HG02798 (cell line): ENCODE data around the gene SLC16A12.
"Not testable (repeated sequence)": the region's sequence is repeated elsewhere in the genome, so short reads cannot be mapped to it uniquely, and the experiment has no call there.

Experiments used
- ATAC-seq: cut with Tn5 transposase; IDR thresholded peaks from one replicate; pipeline ENCODE4 v1.9.1; 2021; ENCODE audit warnings: mild to moderate bottlenecking; ENCODE audit not compliant: unreplicated experiment, poor library complexity

Gene SLC16A12

GRCh38 chr10:89431977-89432376 is 103.4 kb downstream of the SLC16A12 start:
- no peak for ATAC-seq

DNA sequence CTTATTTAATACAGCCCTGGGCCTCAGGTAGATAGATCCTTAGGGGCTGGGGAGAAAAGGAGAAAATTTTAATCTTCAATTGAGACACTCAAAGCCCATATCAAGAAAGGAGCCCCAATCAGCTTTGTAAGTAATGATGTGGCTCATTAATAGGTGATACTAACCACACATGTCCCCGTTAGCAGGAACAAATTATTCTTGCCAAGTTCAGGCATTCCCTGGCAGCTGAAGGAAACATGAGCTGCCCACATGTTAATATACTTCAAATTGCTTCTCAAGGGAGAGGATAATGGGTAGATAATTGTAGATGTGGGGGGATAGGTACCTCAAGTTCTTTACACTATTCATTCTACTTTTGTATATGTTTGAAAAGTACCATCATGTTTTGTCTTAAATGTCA is 106.5 kb downstream of the SLC16A12 start:
- ATAC-seq = no peak

DNA sequence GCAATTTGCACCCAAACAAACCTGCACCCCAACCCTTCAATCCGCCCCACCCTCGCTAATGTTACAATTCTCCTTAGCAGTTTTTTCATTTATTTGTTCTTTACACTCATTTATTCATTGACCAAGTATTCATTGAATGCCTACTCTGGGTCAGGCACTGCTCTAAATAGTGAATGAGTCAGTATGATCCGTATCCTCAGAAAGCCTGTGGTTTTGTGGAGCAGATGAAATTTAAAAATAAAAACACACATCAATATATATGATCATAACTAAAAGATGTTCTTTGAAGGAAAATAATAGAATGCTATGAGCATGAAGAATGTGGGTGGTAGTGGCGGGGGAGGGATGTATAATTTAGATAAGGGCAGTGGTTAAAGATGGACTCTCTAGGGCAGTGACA is 107.8 kb downstream of the SLC16A12 start:
- ATAC-seq = no peak

DNA sequence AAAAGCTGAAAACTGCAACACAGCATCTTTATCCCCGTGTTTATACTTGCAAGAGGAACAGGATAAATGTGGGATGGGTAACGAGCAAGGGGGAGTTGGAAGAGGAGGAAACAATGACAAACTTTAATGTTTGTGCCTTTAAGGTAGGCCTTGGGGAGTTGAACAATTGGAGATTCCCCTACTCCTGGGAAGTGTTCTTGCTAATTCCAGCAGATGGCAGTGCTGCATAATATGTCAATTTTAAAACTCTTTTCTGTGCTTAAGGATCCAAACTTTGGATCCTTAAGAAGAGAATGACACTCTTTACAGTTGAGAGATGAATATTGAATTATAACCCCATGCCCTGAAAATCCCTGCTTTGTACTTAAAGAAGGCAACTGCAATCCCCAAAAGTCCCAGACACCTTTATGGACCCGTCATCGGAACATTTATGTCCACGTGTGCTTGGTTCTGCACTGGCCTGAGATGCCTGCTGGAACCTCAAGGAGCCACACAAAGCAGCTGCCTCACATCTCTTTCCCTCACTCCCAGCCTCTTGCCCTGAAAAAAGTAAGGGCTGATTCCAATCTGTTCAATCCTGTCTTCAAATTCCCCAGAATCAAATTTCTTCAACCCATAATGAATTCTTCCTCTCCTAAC is 109.0 kb downstream of the SLC16A12 start:
- ATAC-seq = no peak

DNA sequence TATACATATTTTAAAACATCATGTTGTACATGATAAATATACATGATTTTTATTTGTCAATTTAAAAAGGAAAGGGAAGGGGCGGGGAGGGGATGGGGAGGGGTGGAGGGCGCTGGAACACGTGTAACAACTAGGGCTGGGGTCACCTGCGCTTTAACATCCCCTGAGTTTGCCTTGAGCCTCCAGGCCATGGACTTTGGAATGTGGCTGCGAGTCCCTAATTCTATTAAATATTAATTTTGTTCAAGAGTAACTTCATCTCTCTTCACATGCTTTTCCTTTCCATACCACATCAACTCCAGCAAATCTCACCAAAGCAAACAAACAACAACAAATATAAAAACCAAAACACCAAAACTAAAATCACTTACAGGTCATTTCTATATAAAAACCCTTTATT is 110.4 kb downstream of the SLC16A12 start:
- ATAC-seq = no peak

DNA sequence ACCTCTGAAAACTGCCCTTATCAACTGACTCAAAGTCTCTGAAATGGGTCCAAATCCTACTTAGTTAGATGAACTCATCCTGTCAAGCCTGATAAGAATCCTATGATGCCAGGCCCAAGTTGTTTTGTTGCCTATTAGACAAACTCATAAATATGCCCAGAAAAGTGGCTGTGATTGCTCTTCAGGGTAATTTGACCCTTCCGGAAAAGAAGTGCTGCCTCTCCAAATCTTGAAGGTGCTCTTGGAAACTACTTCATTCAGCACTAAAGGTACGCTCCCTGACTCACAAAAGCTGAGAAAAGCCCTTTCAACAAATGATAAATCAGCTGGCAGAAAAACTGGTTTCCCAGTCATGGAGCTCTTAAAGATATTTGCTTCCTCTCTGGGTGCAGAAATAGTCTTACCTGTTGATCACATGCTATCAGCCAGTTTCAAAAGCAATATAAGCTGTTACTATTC is 114.3 kb downstream of the SLC16A12 start:
- ATAC-seq = no peak

DNA sequence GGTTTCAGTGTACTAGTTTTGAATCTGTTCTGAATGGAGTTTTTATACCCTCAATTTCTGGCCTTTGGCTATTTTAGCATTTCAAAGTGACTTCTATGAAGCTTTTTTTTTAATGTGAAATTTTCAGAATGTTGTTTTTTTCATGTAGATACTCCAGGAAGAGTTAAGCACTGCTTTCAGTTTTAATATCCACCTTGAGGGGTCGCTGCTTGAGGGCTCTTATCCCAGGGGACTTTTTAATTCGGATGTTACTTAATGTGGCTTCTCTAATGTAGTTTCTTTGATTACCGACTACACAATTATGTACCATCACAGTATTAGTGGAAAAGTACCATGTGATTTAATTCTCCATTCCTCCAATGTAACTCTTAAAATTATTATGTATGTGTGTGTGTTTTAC is 115.8 kb downstream of the SLC16A12 start:
- no peak for ATAC-seq

DNA sequence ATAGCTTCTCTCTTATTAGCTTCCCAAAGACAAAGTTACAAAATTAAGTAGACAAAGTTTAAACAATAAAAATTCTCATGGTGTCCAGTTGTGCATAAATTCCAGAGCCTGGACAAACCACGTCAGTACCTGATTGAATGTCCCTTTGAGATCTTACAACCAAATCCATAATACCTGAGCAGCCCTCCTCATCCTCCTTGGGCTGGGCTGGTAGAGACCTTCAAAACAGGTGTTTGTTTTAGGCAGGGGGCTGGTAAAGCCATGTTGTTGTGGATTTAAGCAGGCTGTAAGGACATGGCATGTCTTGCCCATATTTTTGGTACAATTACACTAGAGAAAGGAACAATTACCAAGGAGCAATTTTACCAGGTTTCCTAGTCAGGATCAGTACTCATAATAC is 118.9 kb downstream of the SLC16A12 start:
- no peak for ATAC-seq

GRCh38 chr10:89414879-89415821 is 120.2 kb downstream of the SLC16A12 start:
- peak; percentile 42 for ATAC-seq

DNA sequence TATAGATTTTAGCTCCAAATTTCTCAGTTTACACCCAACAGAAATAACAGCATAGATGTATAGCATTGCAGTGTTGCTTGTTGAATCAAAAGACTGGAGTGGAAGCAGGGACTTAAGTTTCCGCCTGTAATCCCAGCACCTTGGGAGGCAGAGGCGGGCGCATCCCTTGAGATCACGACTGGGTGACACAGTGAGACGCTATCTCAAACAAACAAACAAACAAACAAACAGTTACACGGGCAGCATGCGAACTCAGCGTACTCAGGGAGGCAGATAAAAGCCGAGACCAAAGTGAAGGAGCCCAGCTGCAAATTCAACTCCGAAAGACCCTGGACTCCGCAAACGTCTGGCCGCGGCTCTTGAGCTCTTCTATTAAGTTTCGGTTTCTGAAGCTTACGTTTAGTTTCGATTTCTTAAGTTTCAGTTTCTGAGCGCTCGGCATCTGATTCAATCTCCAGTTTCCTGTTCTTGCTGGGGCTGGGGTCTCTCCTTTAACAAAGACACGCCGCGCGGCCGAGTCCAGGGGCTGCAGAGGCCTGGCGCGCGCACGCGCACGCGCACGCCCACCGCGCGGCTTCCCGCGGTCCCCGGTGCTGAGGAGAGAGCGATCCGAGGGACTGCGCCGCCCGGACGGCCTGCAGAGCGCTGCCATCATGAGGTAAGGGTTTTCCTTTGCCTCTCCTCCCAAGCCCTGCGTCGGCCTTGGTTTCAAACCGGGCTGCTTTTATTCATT is 121.1 kb downstream of the SLC16A12 start, which contains the start of gene IFIT5:
Gene IFIT5, plus strand, starts transcription at position 423 of the 733 bp plus-strand sequence. Its CDS starts 231 bp downstream, at position 654.
- ATAC-seq = peak; percentile 83

- ATAC-seq = no peak
Observed at GRCh38 chr10:89413398-89413912, 121.9 kb downstream of the SLC16A12 start.

DNA sequence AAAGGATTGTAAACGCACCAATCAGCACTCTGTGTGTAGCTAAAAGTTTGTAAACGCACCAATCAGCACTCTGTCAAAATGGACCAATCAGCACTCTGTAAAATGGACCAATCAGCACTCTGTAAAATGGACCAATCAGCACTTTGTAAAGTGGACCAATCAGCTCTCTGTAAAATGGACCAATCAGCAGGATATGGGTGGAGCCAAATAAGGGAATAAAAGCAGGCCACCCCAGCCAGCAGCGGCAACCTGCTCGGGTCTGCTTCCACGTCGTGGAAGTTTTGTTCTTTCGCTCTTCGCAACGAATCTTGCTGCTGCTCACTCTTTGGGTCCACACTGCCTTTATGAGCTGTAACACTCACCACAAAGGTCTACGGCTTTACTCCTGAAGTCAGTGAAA is 123.1 kb downstream of the SLC16A12 start:
- ATAC-seq = not testable (repeated sequence)

GRCh38 chr10:89411135-89411534 is 124.3 kb downstream of the SLC16A12 start:
- not testable (repeated sequence) for ATAC-seq

GRCh38 chr10:89410551-89410950 is 124.8 kb downstream of the SLC16A12 start:
- not testable (repeated sequence) for ATAC-seq

DNA sequence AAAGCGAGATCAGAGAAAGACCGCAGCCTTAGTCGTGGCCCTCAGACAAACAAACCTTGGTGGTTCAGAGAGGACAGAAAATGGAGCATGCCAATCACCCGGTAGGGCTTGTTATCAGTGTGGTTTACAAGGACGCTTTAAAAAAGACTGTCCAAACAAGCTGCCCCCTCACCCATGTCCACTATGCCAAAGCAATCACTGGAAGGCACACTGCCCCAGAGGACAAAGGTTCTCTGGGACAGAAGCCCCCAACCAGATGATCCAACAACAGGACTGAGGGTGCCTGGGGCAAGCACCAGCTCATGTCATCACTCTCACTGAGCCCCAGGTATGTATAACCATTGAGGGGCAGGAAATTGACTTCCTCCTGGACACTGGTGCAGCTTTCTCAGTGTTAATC is 126.1 kb downstream of the SLC16A12 start:
- ATAC-seq = not testable (repeated sequence)

GRCh38 chr10:89407792-89408191 is 127.6 kb downstream of the SLC16A12 start:
- ATAC-seq = not testable (repeated sequence)

DNA sequence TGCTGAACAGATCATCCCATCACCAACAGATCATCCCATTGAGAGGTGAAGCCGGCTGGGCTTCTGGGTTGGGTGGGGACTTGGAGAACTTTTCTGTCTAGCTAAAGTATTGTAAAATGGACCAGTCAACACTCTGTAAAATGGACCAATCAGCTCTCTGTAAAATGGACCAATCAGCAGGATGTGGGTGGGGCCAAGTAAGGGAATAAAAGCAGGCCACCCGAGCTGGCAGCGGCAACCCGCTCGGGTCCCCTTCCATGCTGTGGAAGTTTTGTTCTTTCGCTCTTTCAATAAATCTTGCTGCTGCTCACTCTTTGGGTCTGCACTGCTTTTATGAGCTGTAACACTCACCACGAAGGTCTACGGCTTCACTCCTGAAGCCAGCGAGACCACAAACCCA is 129.2 kb downstream of the SLC16A12 start:
- not testable (repeated sequence) for ATAC-seq

GRCh38 chr10:89404104-89405047 is 131.0 kb downstream of the SLC16A12 start:
- no peak for ATAC-seq

DNA sequence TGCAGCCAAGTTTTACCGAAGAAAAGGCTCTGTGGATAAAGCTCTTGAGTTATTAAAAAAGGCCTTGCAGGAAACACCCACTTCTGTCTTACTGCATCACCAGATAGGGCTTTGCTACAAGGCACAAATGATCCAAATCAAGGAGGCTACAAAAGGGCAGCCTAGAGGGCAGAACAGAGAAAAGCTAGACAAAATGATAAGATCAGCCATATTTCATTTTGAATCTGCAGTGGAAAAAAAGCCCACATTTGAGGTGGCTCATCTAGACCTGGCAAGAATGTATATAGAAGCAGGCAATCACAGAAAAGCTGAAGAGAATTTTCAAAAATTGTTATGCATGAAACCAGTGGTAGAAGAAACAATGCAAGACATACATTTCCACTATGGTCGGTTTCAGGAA is 132.4 kb downstream of the SLC16A12 start:
- ATAC-seq = no peak
